ENCODE data around the gene INTS4.
"Not testable (repeated sequence)": the region's sequence is repeated elsewhere in the genome, so short reads cannot be mapped to it uniquely, and the experiment has no call there.

INTS4 gene, protein sequence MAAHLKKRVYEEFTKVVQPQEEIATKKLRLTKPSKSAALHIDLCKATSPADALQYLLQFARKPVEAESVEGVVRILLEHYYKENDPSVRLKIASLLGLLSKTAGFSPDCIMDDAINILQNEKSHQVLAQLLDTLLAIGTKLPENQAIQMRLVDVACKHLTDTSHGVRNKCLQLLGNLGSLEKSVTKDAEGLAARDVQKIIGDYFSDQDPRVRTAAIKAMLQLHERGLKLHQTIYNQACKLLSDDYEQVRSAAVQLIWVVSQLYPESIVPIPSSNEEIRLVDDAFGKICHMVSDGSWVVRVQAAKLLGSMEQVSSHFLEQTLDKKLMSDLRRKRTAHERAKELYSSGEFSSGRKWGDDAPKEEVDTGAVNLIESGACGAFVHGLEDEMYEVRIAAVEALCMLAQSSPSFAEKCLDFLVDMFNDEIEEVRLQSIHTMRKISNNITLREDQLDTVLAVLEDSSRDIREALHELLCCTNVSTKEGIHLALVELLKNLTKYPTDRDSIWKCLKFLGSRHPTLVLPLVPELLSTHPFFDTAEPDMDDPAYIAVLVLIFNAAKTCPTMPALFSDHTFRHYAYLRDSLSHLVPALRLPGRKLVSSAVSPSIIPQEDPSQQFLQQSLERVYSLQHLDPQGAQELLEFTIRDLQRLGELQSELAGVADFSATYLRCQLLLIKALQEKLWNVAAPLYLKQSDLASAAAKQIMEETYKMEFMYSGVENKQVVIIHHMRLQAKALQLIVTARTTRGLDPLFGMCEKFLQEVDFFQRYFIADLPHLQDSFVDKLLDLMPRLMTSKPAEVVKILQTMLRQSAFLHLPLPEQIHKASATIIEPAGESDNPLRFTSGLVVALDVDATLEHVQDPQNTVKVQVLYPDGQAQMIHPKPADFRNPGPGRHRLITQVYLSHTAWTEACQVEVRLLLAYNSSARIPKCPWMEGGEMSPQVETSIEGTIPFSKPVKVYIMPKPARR

GRCh38 chr11:77994434-77995362 is at the start of gene INTS4:
Gene INTS4 (minus strand): TSS chr11:77994668. CDS start chr11:77994643, 25 bp downstream.
- peak; percentile 99 for DNase-seq (ENCODE audit: low read depth, low spot score)

- DNase-seq (ENCODE audit: low read depth, low spot score), result no peak
These were observed 47.5 kb upstream of the INTS4 start for GRCh38 chr11:78041843-78042440.

GRCh38 chr11:78041380-78041719 is 46.9 kb upstream of the INTS4 start:
- not testable (repeated sequence) for DNase-seq (ENCODE audit: low read depth, low spot score)

DNA sequence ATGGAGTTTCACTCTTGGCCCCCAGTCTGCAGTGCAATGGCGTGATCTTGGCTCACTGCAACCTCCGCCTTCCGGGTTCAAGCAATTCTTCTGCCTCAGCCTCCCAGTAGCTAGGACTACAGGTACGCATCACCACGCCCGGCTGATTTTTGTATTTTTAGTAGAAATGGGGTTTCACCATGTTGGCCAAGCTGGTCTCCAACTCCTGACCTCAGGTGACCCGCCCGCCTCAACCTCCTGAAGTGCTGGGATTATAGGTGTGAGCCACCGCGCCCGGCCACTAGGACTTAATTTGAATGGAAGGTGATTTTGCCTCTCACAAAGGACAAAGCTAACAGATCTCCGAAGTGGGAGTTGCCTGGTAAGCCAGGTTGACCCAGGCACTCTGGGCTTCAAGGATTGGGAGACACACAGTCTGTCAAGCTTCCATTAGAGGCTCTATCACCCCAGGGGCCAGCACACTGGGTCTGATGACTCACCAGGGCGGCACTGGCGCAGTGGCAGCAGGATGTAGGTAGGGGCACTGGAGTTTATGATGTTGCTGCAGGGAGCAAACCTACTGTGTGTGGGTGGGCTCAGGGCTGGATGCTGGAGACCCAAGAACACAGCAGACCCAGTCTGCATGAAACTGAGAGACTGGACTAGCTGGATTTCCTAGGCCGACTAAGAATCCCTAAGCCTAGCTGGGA is 46.4 kb upstream of the INTS4 start:
- DNase-seq (ENCODE audit: low read depth, low spot score), result no peak

- DNase-seq (ENCODE audit: low read depth, low spot score), result no peak
These were observed 45.6 kb upstream of the INTS4 start for GRCh38 chr11:78039919-78040671.

DNA sequence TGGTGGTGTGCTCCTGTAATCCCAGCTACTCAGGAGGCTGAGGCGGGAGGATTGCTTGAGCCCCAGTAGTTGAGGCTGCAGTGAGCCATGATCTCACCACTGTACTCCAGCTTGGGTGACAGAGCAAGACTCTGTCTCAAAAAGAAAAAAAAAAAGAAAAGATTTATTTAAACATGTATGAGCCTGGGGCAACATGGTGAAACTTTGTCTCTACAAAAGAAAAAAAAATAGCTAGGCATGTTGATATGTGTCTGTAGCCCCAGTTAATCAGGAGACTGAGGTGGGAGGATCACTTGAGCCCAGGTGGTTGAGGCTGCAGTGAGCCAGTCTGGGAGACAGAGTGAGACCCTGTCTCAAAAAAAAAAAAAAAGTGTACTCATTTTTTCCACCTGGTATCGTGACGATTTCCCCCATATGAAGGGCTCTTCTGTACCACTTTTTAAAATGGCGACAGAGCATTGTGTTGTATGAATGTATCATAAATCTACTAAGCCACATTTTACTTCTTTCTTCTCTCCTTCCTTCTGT is 45.0 kb upstream of the INTS4 start:
- no peak for DNase-seq (ENCODE audit: low read depth, low spot score)

- DNase-seq (ENCODE audit: low read depth, low spot score), result no peak
These were observed 44.3 kb upstream of the INTS4 start for GRCh38 chr11:78038697-78039313.

DNA sequence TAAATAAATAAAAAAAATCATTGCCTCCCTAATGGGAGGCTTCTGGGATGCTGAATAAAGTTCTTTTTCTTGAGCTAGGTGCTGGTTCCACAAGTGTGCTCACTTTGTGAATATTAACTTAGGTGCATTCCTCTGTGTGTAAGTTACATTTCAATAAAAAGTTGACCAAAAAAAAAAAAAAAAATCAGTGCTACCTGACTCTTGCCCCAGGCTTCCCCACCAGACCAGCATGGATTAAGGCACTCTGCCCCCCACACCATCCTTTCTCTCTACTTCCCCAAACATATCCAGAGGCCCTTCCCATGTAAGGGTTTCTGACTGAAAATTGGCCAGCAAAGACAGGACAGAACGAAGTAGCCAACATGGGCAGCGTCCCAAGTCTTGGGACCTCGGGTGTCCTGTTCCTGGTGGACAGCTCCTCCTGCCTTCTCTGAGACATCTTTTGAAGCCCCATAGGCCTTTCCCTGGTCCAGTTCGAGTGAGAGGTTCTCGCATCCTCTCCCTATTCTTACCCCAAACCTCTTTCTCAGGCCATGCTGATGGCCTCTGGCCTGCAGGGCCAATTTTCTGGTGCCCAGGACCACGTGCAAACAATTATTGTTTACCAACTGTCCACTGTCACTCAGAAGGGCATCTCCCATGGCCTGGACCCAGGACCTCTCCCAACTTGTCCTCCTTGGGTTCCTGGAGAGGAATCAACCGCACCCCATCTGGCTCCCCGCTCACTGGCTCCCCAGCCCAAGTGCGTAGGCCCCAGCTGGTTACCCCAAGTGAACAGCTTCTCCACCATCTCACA is 43.6 kb upstream of the INTS4 start:
- DNase-seq (ENCODE audit: low read depth, low spot score), result no peak

GRCh38 chr11:78037056-78037455 is 42.6 kb upstream of the INTS4 start:
- no peak for DNase-seq (ENCODE audit: low read depth, low spot score)

GRCh38 chr11:78036313-78036712 is 41.8 kb upstream of the INTS4 start:
- DNase-seq (ENCODE audit: low read depth, low spot score), result no peak

DNA sequence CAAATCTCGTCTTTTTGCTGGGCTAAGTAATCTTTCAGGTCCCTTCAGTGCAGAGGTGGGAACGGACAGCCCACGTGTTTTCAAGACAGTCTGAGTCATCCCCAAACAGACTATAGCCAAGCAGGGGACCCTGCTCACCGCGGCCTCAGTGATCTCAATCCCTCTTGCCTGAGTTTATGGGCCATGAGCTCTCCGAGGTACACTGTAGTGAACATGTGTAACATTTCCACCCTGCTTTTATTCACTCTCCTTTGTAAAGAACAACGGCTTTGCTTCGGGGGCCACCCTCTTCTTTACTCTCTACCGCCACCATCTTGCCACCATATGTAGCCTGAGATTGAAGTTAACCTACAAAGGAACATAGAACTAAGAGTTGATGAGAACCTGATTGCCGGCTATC is 40.2 kb upstream of the INTS4 start:
- DNase-seq (ENCODE audit: low read depth, low spot score), result no peak

- DNase-seq (ENCODE audit: low read depth, low spot score), result no peak
These were observed 38.6 kb upstream of the INTS4 start for GRCh38 chr11:78033040-78033439.

DNA sequence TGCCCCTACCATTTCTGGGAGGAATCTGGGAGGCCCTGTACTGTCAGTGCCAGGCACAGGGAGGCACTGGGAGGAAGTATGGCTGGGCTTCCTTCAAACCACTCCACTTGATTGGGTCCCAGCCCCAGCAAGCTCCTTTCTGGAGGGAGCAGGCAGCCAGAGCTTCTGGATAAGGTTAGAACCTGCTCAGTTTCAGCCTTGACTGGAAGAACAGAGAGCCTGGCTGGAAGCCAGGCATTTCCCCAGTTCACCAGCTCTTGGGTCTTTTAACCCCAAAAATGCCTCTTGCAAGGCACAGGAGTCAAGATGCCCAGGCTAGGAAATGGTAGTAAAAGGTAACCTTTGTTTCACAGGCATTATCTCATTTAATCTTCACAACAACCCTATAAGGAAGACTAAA is 37.6 kb upstream of the INTS4 start:
- DNase-seq (ENCODE audit: low read depth, low spot score), result no peak

DNA sequence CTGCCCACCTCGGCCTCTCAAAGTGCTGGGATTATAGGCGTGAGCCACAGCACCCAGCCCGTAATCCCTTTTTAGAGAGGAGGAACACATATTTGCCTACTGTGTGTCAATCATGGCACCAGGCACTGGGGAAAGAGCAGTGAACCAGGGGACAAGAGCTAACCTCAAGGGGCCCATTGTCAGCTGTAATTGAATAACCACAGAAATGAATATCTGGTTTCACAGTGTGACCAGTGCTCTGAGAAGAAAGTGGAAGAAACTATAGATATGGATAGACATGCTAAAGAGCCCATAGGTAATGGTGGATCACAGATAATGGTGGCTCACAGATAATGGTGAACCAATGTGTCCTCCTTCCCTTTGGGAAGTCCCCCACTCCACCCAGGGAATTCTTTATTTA is 37.2 kb upstream of the INTS4 start:
- DNase-seq (ENCODE audit: low read depth, low spot score), result no peak

DNA sequence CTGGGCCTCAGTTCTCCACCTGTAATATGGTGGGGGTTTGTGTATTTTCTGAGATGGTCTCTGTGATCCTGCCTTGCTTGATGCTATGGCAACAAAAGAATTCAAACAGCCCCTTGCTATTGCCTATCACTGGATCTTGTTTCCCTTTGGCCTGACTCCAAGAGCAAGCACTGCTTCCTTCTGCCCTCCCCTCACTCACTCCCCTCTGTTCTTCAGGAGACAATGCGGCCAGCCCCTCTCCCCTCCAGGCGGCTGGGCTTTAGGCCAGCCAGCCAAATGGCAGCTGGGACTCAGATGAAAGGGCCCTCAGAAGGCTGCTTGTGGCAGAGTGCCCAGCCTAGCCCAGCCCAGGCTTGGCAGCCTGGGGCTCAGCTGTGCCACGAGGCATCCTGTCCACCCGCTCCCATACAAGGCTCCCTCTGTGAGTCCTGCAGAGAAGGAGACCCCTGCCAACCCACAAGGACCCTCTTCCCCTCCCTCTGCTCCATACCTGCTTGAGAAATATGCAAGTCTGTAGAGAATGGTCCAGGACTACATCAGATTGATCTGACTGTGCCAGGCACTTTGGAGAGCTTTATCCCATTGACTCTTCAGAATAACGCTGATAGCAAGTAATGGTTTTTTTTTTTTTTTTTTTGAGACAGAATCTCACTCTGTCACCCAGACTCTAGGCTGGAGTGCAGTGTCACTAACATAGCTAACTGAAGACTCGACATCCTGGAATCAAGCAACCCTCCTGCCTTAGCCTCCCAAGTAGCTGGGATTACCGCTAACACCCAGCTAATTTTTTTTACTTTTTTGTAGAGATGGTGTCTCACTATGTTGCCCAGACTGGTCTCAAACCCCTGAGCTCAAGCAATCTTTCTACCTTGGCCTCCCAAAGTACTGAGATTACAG is 36.2 kb upstream of the INTS4 start:
- peak; percentile 81 for DNase-seq (ENCODE audit: low read depth, low spot score)

GRCh38 chr11:78028423-78028822 is 34.0 kb upstream of the INTS4 start:
- not testable (repeated sequence) for DNase-seq (ENCODE audit: low read depth, low spot score)

- DNase-seq (ENCODE audit: low read depth, low spot score), result no peak
These were observed 33.3 kb upstream of the INTS4 start for GRCh38 chr11:78027759-78028158.

Data from brain pericyte (primary cell).